Mesothelial cell of epicardium (in vitro differentiated cells): ENCODE measurements around the gene CTNNA3. TPM values are rescaled to one million over a fixed set of nuclear protein-coding genes. Genes with fewer than 3 reads are reported as not detected.

Source experiments
- DNase-seq, 2 experiments: peaks; one replicate each; pipeline ENCODE4 v3.0.0; 2021; ENCODE audit warnings: low spot score in 2 of 2; ENCODE audit not compliant: unreplicated experiment in 2 of 2
- H3K27ac Mint-ChIP-seq: 2 replicates; pipeline ENCODE4 v1.8.0; 2021; ENCODE audit warnings: mixed read lengths
- H3K27me3 Mint-ChIP-seq: 2 replicates; pipeline ENCODE4 v1.8.0; 2021; ENCODE audit warnings: low read depth, mixed read lengths
- H3K36me3 Mint-ChIP-seq: 2 replicates; pipeline ENCODE4 v1.8.0; 2021; ENCODE audit warnings: mixed read lengths
- H3K4me1 Mint-ChIP-seq: 2 replicates; pipeline ENCODE4 v1.8.0; 2021; ENCODE audit warnings: mixed read lengths
- H3K4me3 Mint-ChIP-seq: 2 replicates; pipeline ENCODE4 v1.8.0; 2021; ENCODE audit warnings: mild to moderate bottlenecking, moderate library complexity, mixed read lengths
- H3K9me3 Mint-ChIP-seq: 2 replicates; pipeline ENCODE4 v1.8.0; 2021; ENCODE audit warnings: mixed read lengths
- total RNA-seq: library from RNA; stranded (reverse); gene quantifications from 3 replicates; pipeline ENCODE4 v1.2.1, GENCODE V29; 2021
- TF ChIP-seq, protein P1 (sequence below): fragments of 200-600 bp; sonication (generic); IDR thresholded peaks from one replicate; pipeline ENCODE4 v1.5.0; 2021; ENCODE audit warnings: antibody characterized with exemption; ENCODE audit not compliant: unreplicated experiment

The CTNNA3 gene
- total RNA-seq, 1 donor from 2014 or later: 14.2 TPM

DNA sequence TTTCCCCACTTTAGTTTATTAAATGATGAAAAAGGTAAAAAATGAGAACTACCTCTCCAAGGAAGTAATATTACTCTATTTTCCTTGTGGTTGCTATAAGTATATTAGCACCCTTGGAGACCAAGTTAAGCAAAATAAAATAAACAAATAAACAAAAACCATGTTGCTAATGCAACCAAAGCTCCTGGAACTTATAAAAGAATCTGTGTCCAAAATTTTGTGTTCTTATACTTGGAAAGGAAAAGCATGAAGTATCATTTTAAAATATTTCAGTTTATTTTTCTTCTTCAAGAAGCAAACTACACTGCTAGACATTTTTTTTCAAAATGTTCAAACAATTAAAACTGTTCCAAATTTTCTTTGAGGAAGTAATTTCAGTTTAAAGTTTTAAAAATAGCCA is 1212.0 kb downstream of the CTNNA3 start:
- Mint-ChIP-seq H3K4me3 (no peak overlapping the region), H3K4me1 (no peaks in the 10 kb centered on the region), H3K27ac (no peak overlapping the region), H3K9me3 (peaks cover 13% of the 10 kb centered on the region), H3K27me3 (no peaks in the 10 kb centered on the region), H3K36me3 (no peaks in the 10 kb centered on the region)
- TF ChIP-seq, protein P1, sequence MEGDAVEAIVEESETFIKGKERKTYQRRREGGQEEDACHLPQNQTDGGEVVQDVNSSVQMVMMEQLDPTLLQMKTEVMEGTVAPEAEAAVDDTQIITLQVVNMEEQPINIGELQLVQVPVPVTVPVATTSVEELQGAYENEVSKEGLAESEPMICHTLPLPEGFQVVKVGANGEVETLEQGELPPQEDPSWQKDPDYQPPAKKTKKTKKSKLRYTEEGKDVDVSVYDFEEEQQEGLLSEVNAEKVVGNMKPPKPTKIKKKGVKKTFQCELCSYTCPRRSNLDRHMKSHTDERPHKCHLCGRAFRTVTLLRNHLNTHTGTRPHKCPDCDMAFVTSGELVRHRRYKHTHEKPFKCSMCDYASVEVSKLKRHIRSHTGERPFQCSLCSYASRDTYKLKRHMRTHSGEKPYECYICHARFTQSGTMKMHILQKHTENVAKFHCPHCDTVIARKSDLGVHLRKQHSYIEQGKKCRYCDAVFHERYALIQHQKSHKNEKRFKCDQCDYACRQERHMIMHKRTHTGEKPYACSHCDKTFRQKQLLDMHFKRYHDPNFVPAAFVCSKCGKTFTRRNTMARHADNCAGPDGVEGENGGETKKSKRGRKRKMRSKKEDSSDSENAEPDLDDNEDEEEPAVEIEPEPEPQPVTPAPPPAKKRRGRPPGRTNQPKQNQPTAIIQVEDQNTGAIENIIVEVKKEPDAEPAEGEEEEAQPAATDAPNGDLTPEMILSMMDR: no peak
- DNase-seq: no peak

- H3K27ac Mint-ChIP-seq: no peak overlapping the region
- TF ChIP-seq, protein P1: no peak
- peaks cover 14% of the 10 kb centered on the region for H3K9me3 Mint-ChIP-seq
- no peaks in the 10 kb centered on the region for H3K36me3 Mint-ChIP-seq
- no peaks in the 10 kb centered on the region for H3K4me1 Mint-ChIP-seq
- no peaks in the 10 kb centered on the region for H3K27me3 Mint-ChIP-seq
- no peak for DNase-seq
- no peak overlapping the region for H3K4me3 Mint-ChIP-seq
Observed at GRCh38 chr10:66472156-66472555, 1223.8 kb downstream of the CTNNA3 start.

GRCh38 chr10:66467042-66467441 is 1229.0 kb downstream of the CTNNA3 start:
- no peak overlapping the region for H3K27ac Mint-ChIP-seq
- DNase-seq: no peak
- H3K4me3 Mint-ChIP-seq: no peak overlapping the region
- H3K36me3 Mint-ChIP-seq: no peaks in the 10 kb centered on the region
- H3K4me1 Mint-ChIP-seq: no peaks in the 10 kb centered on the region
- peaks cover 6% of the 10 kb centered on the region for H3K9me3 Mint-ChIP-seq
- TF ChIP-seq, protein P1: no peak
- no peaks in the 10 kb centered on the region for H3K27me3 Mint-ChIP-seq

- Mint-ChIP-seq H3K4me1 (no peaks in the 10 kb centered on the region), H3K27me3 (no peaks in the 10 kb centered on the region), H3K4me3 (no peak overlapping the region), H3K9me3 (peaks cover 6% of the 10 kb centered on the region), H3K36me3 (no peaks in the 10 kb centered on the region), H3K27ac (no peak overlapping the region)
- TF ChIP-seq, protein P1: no peak
- DNase-seq: no peak
Observed at GRCh38 chr10:66466622-66467021, 1229.4 kb downstream of the CTNNA3 start.

GRCh38 chr10:66463611-66464010 is 1232.4 kb downstream of the CTNNA3 start:
- H3K36me3 Mint-ChIP-seq: no peaks in the 10 kb centered on the region
- peaks cover 21% of the 10 kb centered on the region for H3K9me3 Mint-ChIP-seq
- no peak overlapping the region for H3K4me3 Mint-ChIP-seq
- no peak for DNase-seq
- TF ChIP-seq, protein P1: no peak
- no peaks in the 10 kb centered on the region for H3K27me3 Mint-ChIP-seq
- no peak overlapping the region for H3K27ac Mint-ChIP-seq
- H3K4me1 Mint-ChIP-seq: no peaks in the 10 kb centered on the region

GRCh38 chr10:66457629-66458028 is 1238.4 kb downstream of the CTNNA3 start:
- Mint-ChIP-seq H3K27ac (no peak overlapping the region), H3K27me3 (no peaks in the 10 kb centered on the region), H3K4me1 (no peaks in the 10 kb centered on the region), H3K9me3 (peaks cover 32% of the 10 kb centered on the region), H3K36me3 (no peaks in the 10 kb centered on the region), H3K4me3 (no peak overlapping the region)
- TF ChIP-seq, protein P1: no peak
- DNase-seq: no peak
